GM12878 (cell line): ENCODE results near the gene TRIM41. TPM values are rescaled to one million over a fixed set of nuclear protein-coding genes. Genes with fewer than 3 reads are reported as not detected.

Experiments used
- ATAC-seq: fragments of 200-7000 bp; cut with Tn5 transposase; 3 replicates; pipeline ENCODE4 v1.9.1; 2020; ENCODE audit warnings: mild to moderate bottlenecking, moderate library complexity
- BruUV-seq: library from RNA; stranded (reverse); fragments of 400-500 nt; replicated peaks from 2 replicates; lab custom pipeline; 2021; lab: Mats Ljungman, UMichigan
- CTCF ChIA-PET: fragments of 300-600 bp; sonication (Branson Sonifier 250); formaldehyde crosslinking; extraction: SDS; loops from one replicate; lab custom pipeline; 2021; ENCODE audit warnings: inconsistent platforms; lab: Yijun Ruan, JAX
- POLR2A ChIA-PET: fragments of 350-600 bp; formaldehyde crosslinking; extraction: SDS; loops from one replicate; lab custom pipeline; 2021; ENCODE audit warnings: inconsistent platforms; lab: Charles Lee
- RAD21 ChIA-PET: fragments of 300-600 bp; sonication (Branson Sonifier 250); formaldehyde crosslinking; loops from one replicate; lab custom pipeline; 2023; ENCODE audit warnings: antibody characterized with exemption; ENCODE audit not compliant: unreplicated experiment; lab: Charles Lee
- SMC1A ChIA-PET: fragments of 300-600 bp; sonication (Branson Sonifier 250); formaldehyde crosslinking; loops from one replicate; lab custom pipeline; 2023; ENCODE audit not compliant: unreplicated experiment, uncharacterized antibody; lab: Charles Lee
- DNase-seq: peaks from one replicate; pipeline ENCODE4 v3.0.0-alpha.2; 2011; ENCODE audit warnings: low read depth, low spot score
- FAIRE-seq: peaks from 3 replicates; lab custom pipeline; 2011; peaks lifted over from hg19 to GRCh38; lab: Jason Lieb, UNC
- H2AFZ ChIP-seq: 2 replicates; pipeline ENCODE4 v1.6.0; 2011; ENCODE audit warnings: low read depth, low read length, control low read depth; ENCODE audit not compliant: control insufficient read depth
- H3K27ac ChIP-seq: 2 replicates; pipeline ENCODE4 v1.5.1; 2011; ENCODE audit warnings: control low read depth; ENCODE audit not compliant: control insufficient read depth, insufficient read depth
- H3K27me3 ChIP-seq, 2 experiments: replicated peaks in 1 of 2; 2 replicates each; pipeline versions ENCODE4 v1.6.0 to v1.6.1; 2011; ENCODE audit warnings: low read length in 1 of 2; ENCODE audit not compliant: control insufficient read depth in 2 of 2, insufficient read depth in 2 of 2
- H3K36me3 ChIP-seq, 2 experiments: 2 replicates each; pipeline ENCODE4 v1.5.1; 2011; ENCODE audit warnings: low read length in 1 of 2; ENCODE audit not compliant: control insufficient read depth in 2 of 2, insufficient read depth in 2 of 2
- H3K4me1 ChIP-seq: 2 replicates; pipeline ENCODE4 v1.6.1; 2011; ENCODE audit warnings: mild to moderate bottlenecking, low read length, moderate library complexity, mixed read lengths; ENCODE audit not compliant: control insufficient read depth, insufficient read depth
- H3K4me2 ChIP-seq: 2 replicates; pipeline ENCODE4 v1.6.0; 2011; ENCODE audit warnings: control low read depth; ENCODE audit not compliant: control insufficient read depth, insufficient read depth
- H3K4me3 ChIP-seq: fragments of 200-600 bp; sonication (generic); 2 replicates; pipeline ENCODE4 v1.5.1; 2016
- H3K79me2 ChIP-seq: 2 replicates; pipeline ENCODE4 v1.6.0; 2011; ENCODE audit warnings: low read length; ENCODE audit not compliant: control insufficient read depth, insufficient read depth
- H3K9ac ChIP-seq: 2 replicates; pipeline ENCODE4 v1.8.0; 2011; ENCODE audit warnings: low read length, control low read depth, mixed read lengths; ENCODE audit not compliant: control insufficient read depth, insufficient read depth
- H3K9me3 ChIP-seq: replicated peaks from 3 replicates; pipeline ENCODE4 v1.5.1; 2011; ENCODE audit warnings: mild to moderate bottlenecking, low read length; ENCODE audit not compliant: control insufficient read depth, insufficient read depth
- H4K20me1 ChIP-seq: 2 replicates; pipeline ENCODE4 v1.6.0; 2011; ENCODE audit not compliant: control insufficient read depth, insufficient read depth
- BCL11A ChIP-seq: IDR thresholded peaks from 2 replicates; pipeline ENCODE4 v1.6.1; 2011; ENCODE audit warnings: low read depth, low read length
- BHLHE40 ChIP-seq, 2 experiments: fragments of 450-650 bp in 1 of 2; IDR thresholded peaks; 2 replicates each; pipeline ENCODE4 v1.6.1; 2011 to 2017; ENCODE audit warnings: low read depth in 2 of 2, borderline replicate concordance in 1 of 2, improper control_type of control experiment in 1 of 2, low read length in 1 of 2, mild to moderate bottlenecking in 1 of 2
- CBFB ChIP-seq: IDR thresholded peaks from 2 replicates; pipeline ENCODE4 v1.6.1; 2016; ENCODE audit warnings: antibody characterized with exemption, low read depth
- CEBPB ChIP-seq, 2 experiments: fragments of 150-350 bp in 1 of 2; IDR thresholded peaks; 2 replicates each; pipeline ENCODE4 v1.6.1; 2012 to 2014; ENCODE audit warnings: low read depth in 2 of 2, low read length in 2 of 2, borderline replicate concordance in 1 of 2, inconsistent platforms in 1 of 2
- EED ChIP-seq: sonication (generic); IDR thresholded peaks from 2 replicates; pipeline ENCODE4 v1.6.1; 2016; ENCODE audit warnings: antibody characterized with exemption, low read depth
- EGR1 ChIP-seq, 2 experiments: IDR thresholded peaks; 1 replicate in 1 of 2; 2 replicates in 1 of 2; pipeline ENCODE4 v1.6.1; 2011 to 2012; ENCODE audit warnings: low read depth in 2 of 2, low read length in 2 of 2, borderline replicate concordance in 1 of 2, mild to moderate bottlenecking in 1 of 2, moderate library complexity in 1 of 2
- FOXM1 ChIP-seq: IDR thresholded peaks from 2 replicates; pipeline ENCODE4 v1.6.1; 2012; ENCODE audit warnings: low read depth, mild to moderate bottlenecking, inconsistent platforms, low read length, moderate library complexity
- HDAC6 ChIP-seq: fragments of 200-600 bp; sonication (generic); IDR thresholded peaks from one replicate; pipeline ENCODE4 v1.8.0; 2017; ENCODE audit warnings: antibody characterized with exemption; ENCODE audit not compliant: unreplicated experiment
- KAT2A ChIP-seq: conservative IDR thresholded peaks from 2 replicates; pipeline ENCODE4 v1.6.1; 2011; ENCODE audit warnings: low read depth, low read length; ENCODE audit not compliant: control insufficient read depth
- PAX8 ChIP-seq: fragments of 450-650 bp; IDR thresholded peaks from 2 replicates; pipeline ENCODE4 v1.6.1; 2017; ENCODE audit warnings: mild to moderate bottlenecking, moderate library complexity
- SPI1 ChIP-seq: IDR thresholded peaks from 2 replicates; pipeline ENCODE4 v1.6.1; 2011; ENCODE audit warnings: low read depth, mild to moderate bottlenecking, low read length, moderate library complexity, borderline replicate concordance; ENCODE audit not compliant: insufficient read depth
- WGBS: methylation state at CpG from one replicate; pipeline ENCODE4 v1.1.6; 2016; ENCODE audit warnings: low lambda C conversion rate; ENCODE audit not compliant: insufficient replicate concordance, insufficient coverage; ENCODE audit errors: missing lambda C conversion rate; 5-methylcytosine and 5-hydroxymethylcytosine counted together
- in situ Hi-C: fragments of 300-500 bp; cut with MboI; formaldehyde crosslinking; loops from 9 replicates; pipeline ENCODE4 v1.14.3; 2018; ENCODE audit warnings: mixed read lengths
- intact Hi-C: fragments of 100-400 bp; cut with micrococcal nuclease; formaldehyde crosslinking; loops from one replicate; pipeline ENCODE4 v1.14.2; 2022; ENCODE audit not compliant: unreplicated experiment
- polyA plus RNA-seq, 11 experiments: library from polyadenylated mRNA; depleted of rRNA in 4 of 11; unstranded in 6 of 11; stranded (reverse) in 5 of 11; fragments of >200 nt; fragmentation: Nextera tagmentation in 4 of 11; fragmentation: Illumina TruSeq in 1 of 11; extraction: Ambion mirVana in 4 of 11; extraction: Trizol in 1 of 11; gene quantifications; 1 replicate in 1 of 11; 2 replicates in 10 of 11; pipeline versions ENCODE4 v1.2.1 to v1.2.3, GENCODE V29; 2011 to 2016; ENCODE audit warnings: inconsistent platforms in 2 of 11, missing spikeins in 2 of 11, low read depth in 1 of 11
- total RNA-seq, 4 experiments: library from RNA; depleted of rRNA in 3 of 4; stranded (reverse); fragments of >200 nt in 3 of 4; fragmentation: Illumina TruSeq in 1 of 4; extraction: Trizol in 1 of 4; gene quantifications; 2 replicates each; pipeline versions ENCODE4 v1.2.1 to v1.2.3, GENCODE V29; 2013 to 2021
- TF ChIP-seq, protein P1 (sequence below): fragments of 450-650 bp; IDR thresholded peaks from 2 replicates; pipeline ENCODE4 v1.6.1; 2016; ENCODE audit warnings: mild to moderate bottlenecking
- TF ChIP-seq, protein P2 (sequence below): fragments of 450-650 bp; IDR thresholded peaks from 2 replicates; pipeline ENCODE4 v1.6.1; 2018; ENCODE audit warnings: borderline replicate concordance, mild to moderate bottlenecking; ENCODE audit not compliant: partially characterized antibody

Gene TRIM41
- total and polyA plus RNA-seq, 10 of the 15 experiments (the other 5 are each of a cell fraction or from before 2014, with no cell fraction given), result 1.0 to 28.9 (median 10.6) TPM

DNA sequence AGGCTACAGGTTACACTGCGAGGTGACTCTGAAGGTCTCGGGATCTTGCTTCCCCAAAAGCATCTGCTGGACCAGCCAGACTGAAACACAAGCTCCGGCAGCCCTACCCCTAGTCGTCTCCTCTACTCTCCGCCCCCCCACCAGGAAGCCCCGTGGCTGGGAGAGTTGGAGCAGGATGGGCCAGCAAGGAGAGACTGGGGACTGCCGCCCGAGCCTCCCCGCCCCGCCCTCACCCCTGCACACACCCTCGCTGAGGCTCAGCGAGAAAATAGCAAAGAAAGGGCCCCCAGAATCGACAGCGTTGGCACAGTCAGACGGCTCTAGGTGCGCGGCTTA lies 19.3 kb upstream of the TRIM41 start:
- WGBS, result 3% methylated on average over 17 of the region's 17 CpGs
- ATAC-seq (no peak), DNase-seq (no peak)
- Histone ChIP-seq H3K9ac (peak overlapping the region; percentile 12; the same call in 1 of the 2 replicates), H3K4me3 (peak overlapping the region; percentile 70; the same call in 1 of the 2 replicates), H3K36me3 (no peaks in the 10 kb centered on the region), H3K79me2 (no peaks in the 10 kb centered on the region), H3K4me2 (peak overlapping the region; percentile 83), H3K4me1 (peaks cover 23% of the 10 kb centered on the region), H4K20me1 (no peaks in the 10 kb centered on the region), H3K27me3 (peaks cover 4 to 8% of the 10 kb centered on the region in 2 experiments; a peak in 3 of 4 replicates), H3K27ac (no peak overlapping the region)
- POLR2A ChIA-PET, result interaction anchor here (2.9 kb wide), 1 partner anchor 11 kb away, joined by 16 read pairs; no protein-coding TSS in a partner anchor
- RAD21 ChIA-PET, result no interaction called here
- in situ Hi-C loops, result no loop called here
- no TSS peak for BruUV-seq
- TF ChIP-seq BHLHE40 (IDR thresholded peaks at IDR 0.05; ENCODE audit: borderline replicate concordance in 1 of 2, low read depth in 2 of 2, low read length in 1 of 2), result no peak
- TF ChIP-seq BCL11A, result no peak
- no peak for TF ChIP-seq SPI1
- no peak for TF ChIP-seq KAT2A
- TF ChIP-seq, protein P1, sequence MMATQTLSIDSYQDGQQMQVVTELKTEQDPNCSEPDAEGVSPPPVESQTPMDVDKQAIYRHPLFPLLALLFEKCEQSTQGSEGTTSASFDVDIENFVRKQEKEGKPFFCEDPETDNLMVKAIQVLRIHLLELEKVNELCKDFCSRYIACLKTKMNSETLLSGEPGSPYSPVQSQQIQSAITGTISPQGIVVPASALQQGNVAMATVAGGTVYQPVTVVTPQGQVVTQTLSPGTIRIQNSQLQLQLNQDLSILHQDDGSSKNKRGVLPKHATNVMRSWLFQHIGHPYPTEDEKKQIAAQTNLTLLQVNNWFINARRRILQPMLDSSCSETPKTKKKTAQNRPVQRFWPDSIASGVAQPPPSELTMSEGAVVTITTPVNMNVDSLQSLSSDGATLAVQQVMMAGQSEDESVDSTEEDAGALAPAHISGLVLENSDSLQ, result no peak
- no peak for TF ChIP-seq PAX8
- TF ChIP-seq EGR1 (IDR thresholded peaks at IDR 0.05; ENCODE audit: borderline replicate concordance in 1 of 2, low read depth in 2 of 2, low read length in 2 of 2), result no peak
- TF ChIP-seq CBFB, result no peak
- TF ChIP-seq, protein P2, sequence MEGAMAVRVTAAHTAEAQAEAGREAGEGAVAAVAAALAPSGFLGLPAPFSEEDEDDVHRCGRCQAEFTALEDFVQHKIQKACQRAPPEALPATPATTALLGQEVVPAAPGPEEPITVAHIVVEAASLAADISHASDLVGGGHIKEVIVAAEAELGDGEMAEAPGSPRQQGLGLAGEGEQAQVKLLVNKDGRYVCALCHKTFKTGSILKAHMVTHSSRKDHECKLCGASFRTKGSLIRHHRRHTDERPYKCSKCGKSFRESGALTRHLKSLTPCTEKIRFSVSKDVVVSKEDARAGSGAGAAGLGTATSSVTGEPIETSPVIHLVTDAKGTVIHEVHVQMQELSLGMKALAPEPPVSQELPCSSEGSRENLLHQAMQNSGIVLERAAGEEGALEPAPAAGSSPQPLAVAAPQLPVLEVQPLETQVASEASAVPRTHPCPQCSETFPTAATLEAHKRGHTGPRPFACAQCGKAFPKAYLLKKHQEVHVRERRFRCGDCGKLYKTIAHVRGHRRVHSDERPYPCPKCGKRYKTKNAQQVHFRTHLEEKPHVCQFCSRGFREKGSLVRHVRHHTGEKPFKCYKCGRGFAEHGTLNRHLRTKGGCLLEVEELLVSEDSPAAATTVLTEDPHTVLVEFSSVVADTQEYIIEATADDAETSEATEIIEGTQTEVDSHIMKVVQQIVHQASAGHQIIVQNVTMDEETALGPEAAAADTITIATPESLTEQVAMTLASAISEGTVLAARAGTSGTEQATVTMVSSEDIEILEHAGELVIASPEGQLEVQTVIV, result no peak
- no peak for TF ChIP-seq CEBPB (IDR thresholded peaks at IDR 0.05; ENCODE audit: borderline replicate concordance in 1 of 2, low read depth in 2 of 2, low read length in 2 of 2)
- TF ChIP-seq EED, result no peak
- no peak for TF ChIP-seq FOXM1
- TF ChIP-seq HDAC6, result no peak
- TF ChIP-seq, all 136 proteins: peak for 0
- Histone ChIP-seq H2AFZ (no peak overlapping the region; the same call in 1 of the 2 replicates), H3K9me3 (no peaks in the 10 kb centered on the region)
- FAIRE-seq, result no peak
- intact Hi-C loops, result no loop called here
- CTCF ChIA-PET, result interaction anchor here (8.2 kb wide), 1 partner anchor 13 kb away, joined by 96 read pairs; no protein-coding TSS in a partner anchor
- SMC1A ChIA-PET, result interaction anchor here (1.9 to 6.5 kb wide), 2 partner anchors 11 to 19 kb away, joined by 4 to 32 read pairs; no protein-coding TSS in a partner anchor
